GM18499 (cell line): ENCODE results near the gene MYL2.
"Not testable (repeated sequence)": the region's sequence is repeated elsewhere in the genome, so short reads cannot be mapped to it uniquely, and the experiment has no call there.

Experiments
- ATAC-seq: cut with Tn5 transposase; IDR thresholded peaks from one replicate; pipeline ENCODE4 v1.9.1; 2021; ENCODE audit warnings: moderate number of reproducible peaks; ENCODE audit not compliant: insufficient read depth, unreplicated experiment

MYL2 gene, protein sequence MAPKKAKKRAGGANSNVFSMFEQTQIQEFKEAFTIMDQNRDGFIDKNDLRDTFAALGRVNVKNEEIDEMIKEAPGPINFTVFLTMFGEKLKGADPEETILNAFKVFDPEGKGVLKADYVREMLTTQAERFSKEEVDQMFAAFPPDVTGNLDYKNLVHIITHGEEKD

DNA sequence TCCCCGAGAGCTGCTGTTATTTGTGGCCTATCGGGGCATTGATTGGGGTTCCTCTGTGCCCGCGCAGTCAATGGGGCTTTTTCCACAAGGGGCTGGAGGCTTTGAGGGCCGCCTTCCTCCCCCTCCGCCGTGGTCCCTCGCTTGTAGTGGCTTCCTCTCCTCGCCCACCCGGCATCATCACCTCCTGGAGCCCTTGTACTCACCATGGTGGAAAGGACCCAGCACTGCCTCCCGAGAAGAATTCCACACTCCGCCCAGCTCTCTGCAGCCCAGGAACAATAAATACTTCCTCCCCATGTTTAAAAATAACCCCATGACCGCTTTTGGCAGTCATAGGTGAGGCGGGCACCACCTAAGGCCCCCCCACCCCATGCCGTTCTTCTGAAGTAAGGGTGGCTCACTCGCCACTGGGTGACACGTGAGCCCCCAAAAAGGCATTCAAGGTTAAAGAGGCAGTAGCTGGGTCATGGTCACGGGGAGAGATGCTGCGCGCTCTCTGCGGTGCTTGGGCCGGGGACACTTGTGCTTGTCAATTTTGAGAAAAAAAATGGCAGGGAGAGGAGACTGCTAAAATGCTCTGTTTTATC, at the start of gene MYL2:
Gene MYL2, minus strand, starts transcription at position 256 of the 587 bp plus-strand sequence. Its CDS starts 50 bp downstream, at position 206.
- ATAC-seq, result no peak

DNA sequence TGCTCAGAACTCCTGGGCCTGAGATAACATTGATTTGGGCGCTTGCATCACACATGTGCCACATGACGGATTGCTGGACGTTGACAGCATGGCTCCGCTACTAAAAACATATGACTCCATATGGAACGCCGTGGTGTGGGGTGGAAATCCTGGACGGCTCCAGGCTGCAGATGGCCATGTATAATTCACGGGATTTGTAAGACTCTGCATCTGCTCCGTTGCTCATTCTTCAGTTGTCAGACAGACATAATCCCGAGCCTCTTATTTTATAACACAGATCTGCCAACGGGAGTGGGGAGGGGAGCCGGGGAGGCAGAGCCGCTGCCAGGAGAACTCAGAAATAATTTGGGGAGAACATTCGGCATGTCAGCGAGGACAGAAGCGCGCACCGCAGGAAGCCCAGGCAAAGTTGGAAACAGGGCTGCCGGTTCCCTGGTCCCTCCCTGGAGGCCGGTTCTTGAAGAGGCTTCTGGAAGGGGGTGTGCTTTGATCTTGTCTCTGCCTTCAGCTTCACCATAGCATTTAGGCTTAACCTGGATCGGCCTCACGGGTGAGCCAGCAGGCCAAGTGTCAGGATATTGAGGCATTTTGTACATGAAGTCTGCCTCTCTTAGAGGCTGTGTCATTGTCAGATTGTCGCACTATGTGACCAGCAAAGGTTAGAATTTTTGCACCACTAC, 45.8 kb upstream of the MYL2 start:
- no peak for ATAC-seq

DNA sequence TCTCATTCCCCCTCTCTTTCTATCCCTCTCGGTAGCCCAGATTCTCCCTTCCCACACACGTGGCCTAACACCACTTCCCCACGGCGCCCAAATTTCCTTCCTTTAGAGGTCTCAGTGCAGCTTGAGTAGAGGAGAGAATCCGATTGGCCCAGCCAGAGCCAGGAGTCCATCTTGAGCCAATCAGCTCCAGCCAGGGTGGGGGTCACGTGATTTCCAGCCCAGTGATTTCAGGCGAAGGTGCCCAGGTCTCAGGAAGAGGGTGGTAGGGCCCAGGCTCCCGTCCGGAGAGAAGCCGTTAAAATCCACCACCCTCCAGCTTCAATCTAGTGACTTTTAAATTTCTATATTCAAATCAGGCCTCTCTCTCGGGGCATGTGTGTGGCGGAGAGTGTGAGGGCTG, 45.2 kb upstream of the MYL2 start:
- ATAC-seq, result no peak

DNA sequence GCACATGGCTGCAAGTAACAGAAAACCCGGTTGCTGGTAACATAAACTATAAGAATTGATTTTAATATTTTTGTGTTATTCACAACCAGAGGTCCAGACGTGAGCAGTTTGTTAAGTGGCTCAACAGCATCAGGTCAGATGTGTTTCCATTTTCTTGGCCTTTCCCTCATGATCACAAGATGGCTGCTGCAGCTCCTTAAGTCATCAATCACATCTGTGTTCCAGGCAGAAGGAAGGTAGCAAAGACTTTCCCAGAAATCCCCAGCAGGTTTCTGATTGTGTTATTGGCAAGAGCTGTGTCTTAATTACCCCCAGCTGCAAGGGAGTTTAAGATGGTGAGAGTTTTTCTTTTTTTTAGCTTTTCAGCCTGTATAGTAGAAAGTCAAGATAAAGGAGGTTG, 40.4 kb upstream of the MYL2 start:
- ATAC-seq, result no peak

DNA sequence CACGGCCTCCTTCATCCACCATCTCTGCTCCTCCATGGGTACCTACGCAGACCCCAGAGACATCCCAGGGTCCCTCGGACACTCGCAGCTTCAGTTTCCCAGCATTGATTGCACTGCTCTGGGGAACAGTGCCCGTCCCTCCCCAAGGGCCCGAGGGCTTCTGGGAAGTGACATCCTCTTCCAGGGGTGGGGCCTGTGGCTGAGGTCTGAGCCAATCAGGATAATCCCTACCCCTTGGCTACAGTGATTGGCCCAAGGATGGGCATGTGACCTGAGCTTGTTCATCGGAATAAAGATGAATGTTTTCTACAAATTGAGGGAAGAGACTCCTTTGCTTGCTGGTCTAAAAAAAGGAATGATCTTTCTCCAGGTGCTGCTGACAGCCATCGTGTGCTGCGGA, 37.3 kb upstream of the MYL2 start:
- no peak for ATAC-seq

DNA sequence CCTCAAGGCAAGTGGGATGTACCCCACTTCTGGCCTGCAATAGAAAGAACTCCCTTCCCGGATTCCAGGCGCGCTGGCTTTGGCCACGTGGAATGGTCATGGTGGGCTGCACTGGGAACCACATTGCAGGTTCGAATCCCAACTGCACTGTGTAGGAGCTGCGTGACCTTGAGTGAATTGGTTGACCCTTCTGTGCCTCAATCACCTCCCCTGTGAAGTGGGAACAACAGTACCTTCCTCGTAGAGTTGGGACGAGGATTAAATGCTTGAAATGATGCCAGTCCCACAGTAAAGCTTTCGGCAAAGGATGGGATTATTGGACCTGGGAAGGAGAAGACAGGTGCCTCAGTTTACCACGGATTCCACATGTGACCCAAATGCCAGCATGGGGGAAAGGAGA, 36.8 kb upstream of the MYL2 start:
- no peak for ATAC-seq

DNA sequence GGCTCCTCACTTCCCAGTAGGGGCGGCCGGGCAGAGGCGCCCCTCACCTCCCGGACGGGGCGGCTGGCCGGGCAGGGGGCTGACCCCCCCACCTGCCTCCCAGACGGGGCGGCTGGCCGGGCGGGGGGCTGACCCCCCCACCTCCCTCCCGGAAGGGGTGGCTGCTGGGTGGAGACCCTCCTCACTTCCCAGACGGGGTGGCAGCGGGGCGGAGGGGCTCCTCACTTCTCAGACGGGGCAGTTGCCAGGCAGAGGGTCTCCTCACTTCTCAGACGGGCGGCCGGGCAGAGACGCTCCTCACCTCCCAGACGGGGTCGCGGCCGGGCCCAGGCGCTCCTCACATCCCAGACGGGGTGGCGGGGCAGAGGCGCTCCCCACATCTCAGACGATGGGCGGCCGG, 30.5 kb upstream of the MYL2 start:
- not testable (repeated sequence) for ATAC-seq

DNA sequence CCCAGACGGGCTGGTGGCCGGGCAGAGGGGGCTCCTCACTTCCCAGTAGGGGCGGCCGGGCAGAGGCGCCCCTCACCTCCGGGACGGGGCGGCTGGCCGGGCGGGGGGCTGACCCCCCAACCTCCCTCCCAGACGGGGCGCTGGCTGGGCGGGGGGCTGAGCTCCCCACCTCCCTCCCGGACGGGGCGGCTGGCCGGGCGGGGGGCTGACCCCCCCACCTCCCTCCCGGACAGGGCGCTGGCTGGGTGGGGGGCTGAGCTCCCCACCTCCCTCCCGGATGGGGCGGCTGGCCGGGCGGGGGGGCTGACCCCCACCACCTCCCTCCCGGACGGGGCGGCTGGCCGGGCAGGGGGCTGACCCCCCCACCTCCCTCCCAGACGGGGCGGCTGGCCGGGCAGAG, 30.1 kb upstream of the MYL2 start:
- not testable (repeated sequence) for ATAC-seq

DNA sequence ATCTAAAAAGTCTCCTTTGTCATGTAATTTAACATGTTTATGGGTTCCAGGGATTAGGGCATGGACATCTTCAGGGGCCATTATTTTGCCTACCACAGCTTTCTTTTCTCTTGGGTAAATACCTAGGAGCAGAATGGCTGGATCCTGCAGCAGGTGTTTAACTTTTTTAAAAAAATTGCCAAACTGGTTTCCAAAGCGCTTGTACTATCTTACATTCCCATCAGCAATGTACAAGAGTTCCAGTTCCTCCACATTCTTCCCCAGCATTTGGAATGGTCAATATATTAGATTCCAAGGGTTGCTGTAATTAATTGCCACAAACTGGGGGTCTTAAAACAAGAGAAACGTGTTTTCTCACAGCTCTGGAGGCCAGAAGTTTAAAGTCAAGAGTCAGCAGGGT, 27.7 kb upstream of the MYL2 start:
- ATAC-seq, result no peak

DNA sequence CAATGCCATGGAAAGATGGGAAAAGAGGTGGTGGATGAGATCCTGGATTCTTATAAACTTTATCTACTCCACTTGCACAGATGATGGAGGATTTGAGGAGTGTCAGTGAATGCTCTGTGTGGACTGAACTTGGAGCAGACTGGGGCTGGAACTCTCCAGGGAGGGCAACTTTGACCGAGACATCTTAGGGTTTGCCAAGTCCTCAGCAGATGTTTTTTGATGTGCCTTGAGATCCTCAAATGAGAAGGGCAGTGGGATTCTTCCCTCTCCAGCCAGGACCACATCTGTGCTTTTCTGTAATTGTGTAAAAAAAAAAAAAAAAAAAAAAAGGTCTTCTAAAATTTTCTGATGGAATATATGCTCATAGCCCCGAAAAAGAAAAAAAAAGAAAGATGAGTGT, 23.0 kb upstream of the MYL2 start:
- no peak for ATAC-seq

DNA sequence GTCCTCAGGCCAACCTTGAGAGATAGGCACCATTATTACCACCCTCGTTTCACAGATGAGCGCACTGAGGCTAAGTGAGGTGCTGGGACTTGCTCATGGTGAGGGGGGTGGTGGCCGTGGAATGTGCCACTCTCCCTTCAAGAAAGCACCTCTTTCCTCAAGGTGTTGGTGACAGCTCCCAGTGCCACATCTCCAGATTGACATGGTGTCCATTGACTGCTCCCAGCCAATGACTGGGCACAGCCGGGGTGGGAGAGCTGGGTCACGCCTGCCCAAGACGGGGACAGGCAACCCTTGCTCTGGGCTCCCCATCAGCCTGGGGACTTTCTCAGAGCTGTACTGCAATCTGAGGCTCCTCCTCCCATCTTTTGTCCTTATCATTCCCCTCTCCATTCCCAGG, 21.0 kb upstream of the MYL2 start:
- ATAC-seq, result no peak

DNA sequence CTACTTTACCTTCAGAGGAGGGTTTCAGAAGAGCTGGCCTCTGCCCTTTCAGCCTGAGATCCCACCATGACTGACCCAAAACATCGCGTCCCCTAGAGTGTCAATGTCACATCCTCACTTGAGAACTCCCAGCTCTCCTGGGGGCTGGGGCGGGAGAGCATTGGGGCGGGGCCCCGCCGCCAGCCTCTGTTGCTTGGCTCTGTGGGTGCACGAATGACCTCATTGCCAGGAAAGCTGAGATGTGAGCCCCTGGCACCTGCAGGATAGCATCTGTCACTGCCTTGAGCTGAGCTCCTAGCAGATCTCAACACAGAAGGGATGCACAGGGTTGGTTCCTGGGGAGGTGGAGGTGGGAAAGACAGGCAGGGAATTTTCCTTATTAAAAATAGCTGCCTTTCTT, 20.6 kb upstream of the MYL2 start:
- no peak for ATAC-seq

DNA sequence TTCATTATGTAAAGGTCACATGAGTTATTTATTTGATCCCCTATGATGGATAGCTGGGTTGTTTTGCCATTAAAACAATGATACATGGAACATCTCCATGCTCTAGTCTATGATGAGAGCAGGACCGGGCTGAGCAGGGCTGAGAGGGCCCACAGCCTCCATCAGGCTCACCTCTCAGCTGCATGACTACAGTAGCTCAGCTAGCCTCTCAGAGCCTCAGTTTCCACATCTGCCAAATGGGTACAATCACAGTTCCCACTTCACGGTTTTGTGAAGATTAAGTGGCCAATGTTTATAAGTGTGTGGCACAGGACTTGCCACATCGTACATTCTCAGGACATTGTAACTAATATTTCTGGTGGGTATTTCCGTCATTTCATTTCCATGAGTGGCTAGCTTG, 19.9 kb upstream of the MYL2 start:
- ATAC-seq, result no peak

DNA sequence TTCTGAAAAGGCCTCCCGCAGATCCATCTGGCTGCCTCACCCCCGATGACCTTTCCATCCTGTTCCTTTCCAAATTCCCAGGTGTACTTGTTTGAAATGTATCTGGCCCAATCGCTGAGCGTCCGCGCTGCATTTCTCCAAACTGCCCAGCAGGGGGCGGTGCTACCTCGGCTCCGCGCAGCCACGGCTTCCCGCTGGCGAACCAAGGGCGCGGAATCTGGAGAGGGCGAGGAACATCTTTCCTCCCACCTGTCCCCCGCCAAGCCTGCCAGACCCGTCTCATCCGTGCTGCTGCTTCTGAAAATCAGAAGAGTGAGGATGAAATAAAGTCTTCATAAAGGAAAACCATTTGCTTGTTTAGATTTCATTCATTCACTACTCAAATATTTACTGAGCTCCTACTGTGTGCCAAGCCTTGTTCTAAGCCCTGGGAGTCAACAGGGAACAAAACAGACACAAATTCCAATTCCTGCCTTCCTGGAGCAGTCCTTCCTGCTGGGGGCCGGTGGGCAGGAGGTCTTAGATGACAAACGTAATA, 16.8 kb upstream of the MYL2 start:
- ATAC-seq, result no peak

DNA sequence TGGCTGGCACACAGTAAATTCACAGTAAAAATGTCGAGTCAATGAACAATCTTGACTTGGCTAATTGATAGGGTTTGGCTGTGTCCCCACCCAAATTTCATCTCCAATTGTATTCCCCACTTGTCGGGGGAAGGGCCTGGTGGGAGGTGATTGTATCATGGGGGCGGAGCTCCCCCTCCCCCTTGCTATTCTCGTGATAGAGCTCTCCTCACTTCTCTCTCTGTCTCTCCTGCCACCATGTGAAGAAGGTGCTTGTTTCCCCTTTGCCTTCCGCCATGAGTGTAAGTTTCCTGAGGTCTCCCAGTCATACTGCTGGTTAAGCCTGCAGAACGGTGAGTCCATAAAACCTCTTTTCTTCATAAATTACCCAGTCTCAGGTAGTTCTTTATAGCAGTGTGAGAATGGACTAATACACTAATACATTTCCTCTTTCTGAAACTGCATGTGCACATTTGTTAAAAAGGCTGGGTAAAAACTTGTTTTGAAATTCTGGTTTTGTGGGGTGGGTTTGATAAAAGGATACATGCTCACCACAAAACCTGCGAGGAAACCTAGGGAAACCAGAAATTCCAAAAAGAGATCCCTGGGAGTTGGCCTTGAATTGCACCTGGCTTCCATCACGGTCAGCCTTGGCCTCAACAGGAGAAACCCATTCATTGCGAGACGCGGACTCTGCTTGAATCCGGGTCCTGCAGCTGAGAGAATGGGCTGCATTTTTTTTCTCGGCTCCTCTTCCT, 16.2 kb upstream of the MYL2 start:
- ATAC-seq, result no peak

DNA sequence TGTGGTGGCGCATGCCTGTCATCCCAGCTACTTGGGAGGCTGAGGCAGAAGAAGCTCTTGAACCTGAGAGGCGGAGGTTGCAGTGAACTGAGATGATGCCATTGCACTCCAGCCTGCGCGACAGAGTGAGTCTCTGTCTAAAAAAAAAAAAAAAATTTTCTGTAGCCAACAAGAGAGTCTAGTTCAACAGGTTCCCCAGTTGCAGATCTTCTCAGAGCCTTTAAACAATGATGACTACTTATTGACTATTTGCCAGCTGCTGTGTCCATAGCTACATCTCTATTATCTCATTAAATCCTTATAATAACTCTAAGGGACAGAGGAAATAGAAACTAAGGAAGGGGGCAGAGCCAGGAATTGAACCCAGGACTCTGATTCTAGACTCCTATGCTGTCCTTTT, 15.2 kb upstream of the MYL2 start:
- ATAC-seq, result no peak

DNA sequence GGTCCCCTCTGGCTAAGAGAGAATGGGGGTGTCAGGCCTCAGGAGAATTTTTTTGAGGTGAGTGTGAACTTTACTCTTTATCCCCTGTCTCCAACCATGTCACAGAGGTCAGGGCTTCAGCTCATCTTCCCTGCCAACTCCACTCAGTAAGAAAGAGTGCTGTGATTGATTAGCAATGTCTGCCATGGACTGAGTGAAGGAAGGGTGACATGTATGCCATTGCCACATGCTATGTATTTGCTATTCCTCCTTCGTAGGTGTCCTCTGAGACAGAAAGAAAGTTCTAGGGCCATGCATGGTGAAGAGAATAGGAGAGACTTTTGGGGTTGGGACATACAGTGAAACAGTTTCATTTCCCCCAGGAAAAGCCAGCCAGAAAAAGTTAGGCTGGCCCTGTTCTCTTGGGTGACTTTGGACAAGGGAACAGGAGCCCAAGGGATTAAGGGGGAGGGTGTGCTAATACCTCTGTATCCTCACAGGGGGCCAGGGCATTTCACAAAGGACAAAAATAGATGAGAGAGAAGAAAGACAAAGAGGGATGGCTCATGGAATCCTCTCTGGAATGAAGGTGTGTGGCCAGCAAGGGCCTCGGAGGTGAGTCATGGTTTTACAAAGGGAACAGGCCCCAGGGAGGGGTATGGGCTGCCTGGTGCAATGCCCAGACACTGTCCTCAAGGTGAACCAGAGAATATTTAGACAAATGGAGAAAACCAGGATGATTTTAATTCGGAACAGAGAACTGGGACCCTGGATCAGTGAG, 13.9 kb upstream of the MYL2 start:
- ATAC-seq, result no peak

DNA sequence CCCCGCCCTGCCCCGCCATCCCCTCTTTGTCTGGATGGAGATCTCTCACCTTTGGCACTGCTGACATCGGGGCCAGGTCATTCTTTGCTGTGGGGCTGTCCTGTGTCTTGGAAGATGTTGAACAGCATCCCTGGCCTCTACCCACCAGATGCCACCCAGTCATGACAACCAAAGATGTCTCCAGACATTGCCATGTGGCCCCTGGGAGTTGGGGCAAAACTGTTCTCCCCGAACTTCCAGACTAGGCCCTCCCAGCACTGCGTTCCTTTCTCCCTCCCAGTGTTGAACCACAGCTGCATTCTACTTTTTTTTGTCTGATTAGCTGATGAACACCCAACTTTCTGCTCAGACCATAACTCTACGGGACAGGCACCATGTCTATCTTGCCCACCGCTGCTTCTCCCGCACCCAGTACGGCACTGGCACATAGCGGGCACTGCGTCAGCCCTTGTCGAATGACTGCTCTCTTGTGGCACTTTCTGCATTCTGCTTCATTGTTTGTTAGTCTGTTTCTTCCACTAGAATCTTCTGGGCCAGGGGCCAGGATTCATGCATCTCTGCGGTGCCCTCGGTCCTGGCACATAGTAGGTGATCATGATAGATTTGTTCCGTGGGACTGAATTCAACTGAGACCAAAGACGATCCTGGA, 13.1 kb upstream of the MYL2 start:
- no peak for ATAC-seq

DNA sequence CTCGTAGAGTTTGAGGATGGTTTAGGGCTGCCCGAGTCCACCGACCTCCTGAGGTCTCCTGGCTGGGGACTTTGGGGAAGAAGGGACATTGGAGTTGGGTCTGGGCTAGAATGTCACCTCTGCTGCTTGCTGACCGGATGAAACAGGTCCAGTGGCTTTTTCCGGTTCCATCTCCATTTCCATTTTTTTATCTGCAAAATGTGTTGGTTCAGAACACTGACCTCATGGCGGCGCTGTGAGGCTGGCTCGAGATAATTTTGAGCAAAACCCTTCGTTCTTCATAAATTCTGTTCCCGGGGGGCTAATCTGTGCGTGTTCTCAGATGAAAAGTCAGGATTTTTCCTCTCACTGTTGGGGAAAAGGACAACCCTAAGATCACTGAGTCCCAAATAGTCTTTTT, 11.7 kb upstream of the MYL2 start:
- no peak for ATAC-seq

DNA sequence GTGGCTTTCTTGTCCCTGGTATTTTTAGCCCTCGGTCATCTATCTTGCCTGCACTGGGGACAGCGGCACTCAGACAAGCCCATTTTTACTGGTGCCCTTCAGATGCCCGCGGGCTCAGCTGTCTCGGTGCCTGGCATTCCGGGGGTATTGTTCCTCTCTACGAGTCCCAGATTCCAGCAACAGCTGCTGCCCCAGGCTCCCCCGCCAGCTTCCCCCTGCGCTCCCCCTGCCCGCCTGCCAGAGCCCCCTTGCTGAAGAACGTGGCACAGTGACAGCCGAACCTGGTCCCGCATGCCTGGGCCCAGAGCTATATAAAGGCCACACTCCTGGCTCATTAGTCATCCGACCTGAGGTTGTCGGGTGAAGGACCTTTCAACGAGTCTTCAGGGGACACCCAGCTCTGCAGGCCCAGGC, 10.9 kb upstream of the MYL2 start:
- ATAC-seq, result no peak
